RWPE1 (cell line): Measurements from ENCODE around the gene CUL3.

Experiments used
- CTCF ChIA-PET: fragments of 350-600 bp; sonication (Branson Sonifier 250); formaldehyde crosslinking; extraction: SDS; loops from one replicate; lab custom pipeline; 2021; lab: Yijun Ruan, JAX
- POLR2A ChIA-PET: fragments of 400-600 bp; formaldehyde crosslinking; extraction: SDS; loops from one replicate; lab custom pipeline; 2020; ENCODE audit warnings: antibody characterized with exemption; ENCODE audit not compliant: low non-redundant PET; lab: Yijun Ruan, JAX
- DNase-seq: peaks from one replicate; pipeline ENCODE4 v3.0.0; 2012; ENCODE audit warnings: low spot score
- H3K27ac ChIP-seq: fragments of 450-650 bp; 2 replicates; pipeline ENCODE4 v1.5.1; 2017
- CTCF ChIP-seq: fragments of 450-650 bp; conservative IDR thresholded peaks from 2 replicates; pipeline ENCODE4 v1.5.1; 2017; ENCODE audit warnings: low read depth, mild to moderate bottlenecking

Gene CUL3

DNA sequence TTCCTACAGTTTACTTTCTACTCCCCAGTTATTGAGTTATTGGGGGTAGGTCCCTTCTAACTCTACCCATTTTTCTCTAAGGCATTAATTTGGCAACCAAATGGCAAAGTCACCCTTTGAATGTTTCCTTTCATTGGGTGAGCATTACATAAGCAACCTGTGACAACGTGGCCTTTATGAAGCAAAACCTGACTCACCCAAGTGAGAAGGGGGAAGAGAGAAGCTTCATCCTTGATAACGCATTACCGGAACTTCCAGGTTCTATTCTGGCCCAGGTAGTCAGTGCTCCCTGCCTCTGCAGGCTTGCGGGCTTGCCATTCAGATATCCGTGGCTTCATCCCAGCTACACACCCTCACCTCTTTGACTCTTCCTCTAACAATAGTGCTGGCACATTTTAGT, 144.2 kb downstream of the CUL3 start:
- ChIA-PET POLR2A (interaction anchor here (0.6 kb wide), 1 partner anchor 8 kb away, joined by 5 read pairs; no protein-coding TSS in a partner anchor), CTCF (interaction anchor here (0.7 to 1.0 kb wide), 3 partner anchors 9 to 237 kb away, joined by 3 to 4 read pairs (median 3); no protein-coding TSS in a partner anchor)
- TF ChIP-seq CTCF = no peak
- H3K27ac ChIP-seq = no peak overlapping the region
- DNase-seq = no peak

DNA sequence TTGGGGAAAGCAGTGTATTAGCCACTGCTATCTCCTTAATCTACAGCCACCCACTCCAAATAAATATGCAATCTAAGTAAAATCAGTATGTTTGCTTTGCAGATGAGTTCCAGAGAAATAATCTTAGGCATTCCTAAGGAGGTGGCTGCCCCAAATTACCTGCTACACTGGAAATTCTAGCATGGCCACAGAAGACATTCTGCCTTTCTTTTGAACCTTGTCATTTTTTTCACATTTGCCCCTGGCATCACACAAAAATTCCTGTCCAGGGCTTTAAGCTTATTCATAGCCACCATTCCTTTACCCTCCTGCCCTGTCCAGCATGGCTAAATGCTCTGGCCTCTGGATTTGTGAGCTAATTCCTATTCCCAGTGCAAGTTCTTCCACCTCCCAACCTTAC, 146.4 kb downstream of the CUL3 start:
- POLR2A ChIA-PET = no interaction called here
- no peak for DNase-seq
- no peak for TF ChIP-seq CTCF
- CTCF ChIA-PET = interaction anchor here (0.7 kb wide), 1 partner anchor 241 kb away, joined by 3 read pairs; no protein-coding TSS in a partner anchor
- no peak overlapping the region for H3K27ac ChIP-seq

DNA sequence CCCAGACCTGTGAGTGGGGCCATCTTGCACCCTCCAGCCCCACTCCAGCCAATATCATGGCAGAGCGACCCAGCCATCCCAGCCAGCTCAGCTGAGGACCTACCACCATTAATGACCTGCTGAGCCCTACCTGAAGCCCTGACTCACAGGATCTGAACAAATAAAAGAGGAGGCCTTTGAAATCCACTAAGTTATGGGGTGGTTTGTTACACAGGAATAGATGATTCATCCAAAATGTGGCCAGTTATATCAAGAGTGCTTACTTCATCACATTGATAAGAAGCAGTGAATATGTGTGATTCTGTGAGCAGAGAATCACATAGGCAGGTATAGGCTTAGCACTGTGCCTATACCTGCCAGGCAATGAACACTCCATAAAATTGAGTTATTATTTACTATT, 148.5 kb downstream of the CUL3 start:
- H3K27ac ChIP-seq = no peak overlapping the region
- TF ChIP-seq CTCF = no peak
- ChIA-PET CTCF (interaction anchor here (0.6 kb wide), 1 partner anchor 265 kb away, joined by 3 read pairs; no protein-coding TSS in a partner anchor), POLR2A (no interaction called here)
- DNase-seq = peak; percentile 33

DNA sequence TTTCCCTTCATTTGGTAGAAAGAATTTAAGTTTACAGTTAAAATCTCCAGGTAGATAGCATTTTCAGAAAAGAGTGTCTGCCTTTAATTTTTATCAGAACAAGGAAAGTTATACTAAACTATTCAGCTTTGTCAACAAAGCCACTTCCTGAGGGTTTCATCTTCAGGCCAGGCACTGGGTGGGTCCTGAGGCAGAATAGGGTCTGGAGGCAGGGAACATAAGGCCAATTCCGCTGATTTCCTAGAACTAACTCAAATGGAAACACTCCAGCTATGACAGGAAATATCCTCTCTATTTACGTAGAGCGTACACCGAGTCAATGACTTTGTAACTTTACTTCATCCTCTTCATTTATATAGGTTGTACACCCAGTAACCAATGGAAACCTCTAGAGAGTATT, 150.5 kb downstream of the CUL3 start:
- DNase-seq = no peak
- POLR2A ChIA-PET = no interaction called here
- CTCF ChIA-PET = no interaction called here
- no peak for TF ChIP-seq CTCF
- H3K27ac ChIP-seq = no peak overlapping the region

- no peak for TF ChIP-seq CTCF
- POLR2A ChIA-PET = interaction anchor here (0.6 kb wide), 1 partner anchor 8 kb away, joined by 5 read pairs; no protein-coding TSS in a partner anchor
- DNase-seq = no peak
- CTCF ChIA-PET = interaction anchor here (1.0 kb wide), 1 partner anchor 9 kb away, joined by 3 read pairs; no protein-coding TSS in a partner anchor
- no peak overlapping the region for H3K27ac ChIP-seq
Measured at GRCh38 chr2:224433442-224433841, 151.7 kb downstream of the CUL3 start.

- TF ChIP-seq CTCF = no peak
- H3K27ac ChIP-seq = no peak overlapping the region
- CTCF ChIA-PET = no interaction called here
- POLR2A ChIA-PET = no interaction called here
- no peak for DNase-seq
Measured at GRCh38 chr2:224432003-224432579, 153.1 kb downstream of the CUL3 start.
